ENCODE data around the gene CADPS. TPM values are rescaled to one million over a fixed set of nuclear protein-coding genes. Genes with fewer than 3 reads are reported as not detected.

CADPS gene
- total and polyA plus RNA-seq, 2 of the 4 experiments (the other 2 are of a cell fraction): not detected

- intact Hi-C loops (cut with micrococcal nuclease): no loop called here
These were observed 38.0 kb downstream of the CADPS start for GRCh38 chr3:62837145-62837787.

More at GRCh38 chr3:62837145-62837787, 38.0 kb downstream of the CADPS start:
- no peak overlapping the region for H3K4me3 ChIP-seq (ENCODE audit: insufficient read depth, low read depth, low read length)
- H2BK5ac ChIP-seq (ENCODE audit: low read depth, low read length, poor library complexity, severe bottlenecking): no peak overlapping the region
- H3K23ac ChIP-seq (ENCODE audit: low read depth, low read length): no peak overlapping the region
- TF ChIP-seq CEBPB (IDR thresholded peaks at IDR 0.05; ENCODE audit: low read depth, low read length): no peak
- no peak for TF ChIP-seq FOS (IDR thresholded peaks at IDR 0.05; ENCODE audit: low read depth, low read length)
- TF ChIP-seq NFE2L2 (IDR thresholded peaks at IDR 0.05; ENCODE audit: low read depth, low read length): no peak
- no peak for TF ChIP-seq RAD21 (IDR thresholded peaks at IDR 0.05; ENCODE audit: low read length)
- no peaks in the 10 kb centered on the region for H3K27me3 ChIP-seq (ENCODE audit: control insufficient read depth, insufficient read depth, low read length)
- H3K18ac ChIP-seq (ENCODE audit: low read depth, low read length): no peak overlapping the region
- no peaks in the 10 kb centered on the region for H3K36me3 ChIP-seq (ENCODE audit: control insufficient read depth, insufficient read depth, low read length)
- H2AK9ac ChIP-seq (replicated peaks; ENCODE audit: low read depth, low read length, poor library complexity): no peak overlapping the region
- H2BK15ac ChIP-seq (ENCODE audit: low read depth, low read length): no peak overlapping the region
- no peaks in the 10 kb centered on the region for H3K4me1 ChIP-seq (ENCODE audit: control insufficient read depth, insufficient read depth, low read length)
- dilution Hi-C loops (cut with HindIII; ENCODE audit: low sequenced_read_pairs, unreplicated experiment) (no loop called here), in situ Hi-C loops (cut with MboI; ENCODE audit: low sequenced_read_pairs) (no loop called here)
- no peak overlapping the region for H4K5ac ChIP-seq (ENCODE audit: low read depth, low read length)
- BruUV-seq (replicated peaks): no TSS peak
- H3K14ac ChIP-seq (replicated peaks; ENCODE audit: low read depth, low read length): no peak overlapping the region
- ChIA-PET POLR2A (ENCODE audit: unreplicated experiment) (no interaction called here), CTCF (no interaction called here)
- H2AK5ac ChIP-seq (ENCODE audit: low read depth, low read length): no peak overlapping the region
- no peak overlapping the region for H4K8ac ChIP-seq (ENCODE audit: low read depth in 2 of 2, low read length in 2 of 2)
- no peak overlapping the region for H3K4me2 ChIP-seq (ENCODE audit: low read depth, low read length)
- no peak for DNase-seq
- H2BK120ac ChIP-seq (ENCODE audit: low read depth, low read length): no peak overlapping the region
- H4K20me1 ChIP-seq (ENCODE audit: insufficient read depth, low read length): no peaks in the 10 kb centered on the region
- no peak overlapping the region for H3K56ac ChIP-seq (ENCODE audit: extremely low read depth, insufficient read depth, low read length)
- H2AFZ ChIP-seq (replicated peaks; ENCODE audit: low read length, poor library complexity): no peak overlapping the region
- H3K27ac ChIP-seq (ENCODE audit: insufficient read depth, low read length): no peak overlapping the region
- H3K9me1 ChIP-seq (ENCODE audit: insufficient read depth, low read length): no peaks in the 10 kb centered on the region; the same call in 1 of the 2 replicates
- no peaks in the 10 kb centered on the region for H3K79me1 ChIP-seq (ENCODE audit: low read depth in 1 of 2, low read length in 2 of 2)
- no peak overlapping the region for H3K9ac ChIP-seq (ENCODE audit: low read depth, low read length)
- H3K4ac ChIP-seq (ENCODE audit: low read depth, low read length): no peak overlapping the region
- H3K9me3 ChIP-seq (ENCODE audit: control insufficient read depth, insufficient read depth, low read length): no peaks in the 10 kb centered on the region
- ATAC-seq (ENCODE audit: low read depth): no peak
- H4K91ac ChIP-seq (ENCODE audit: insufficient read depth, low read depth, low read length): no peak overlapping the region
- 0% methylated on average over 1 of the region's 6 CpGs; no CpG with 5 or more reads in 1 of the 2 experiments for WGBS, 2 experiments (ENCODE audit: extremely low coverage in 2 of 2, insufficient read length in 1 of 2)
- no peak overlapping the region for H2BK20ac ChIP-seq (ENCODE audit: low read depth, low read length)
